Suppressor macrophage treated with lipopolysaccharide for 1 hour (primary cell): ENCODE measurements around the gene IL4I1.

Experiments
- DNase-seq, 3 donors: peaks; one replicate each; pipeline ENCODE4 v3.0.0-alpha.2; 2020 to 2022

The IL4I1 gene

DNA sequence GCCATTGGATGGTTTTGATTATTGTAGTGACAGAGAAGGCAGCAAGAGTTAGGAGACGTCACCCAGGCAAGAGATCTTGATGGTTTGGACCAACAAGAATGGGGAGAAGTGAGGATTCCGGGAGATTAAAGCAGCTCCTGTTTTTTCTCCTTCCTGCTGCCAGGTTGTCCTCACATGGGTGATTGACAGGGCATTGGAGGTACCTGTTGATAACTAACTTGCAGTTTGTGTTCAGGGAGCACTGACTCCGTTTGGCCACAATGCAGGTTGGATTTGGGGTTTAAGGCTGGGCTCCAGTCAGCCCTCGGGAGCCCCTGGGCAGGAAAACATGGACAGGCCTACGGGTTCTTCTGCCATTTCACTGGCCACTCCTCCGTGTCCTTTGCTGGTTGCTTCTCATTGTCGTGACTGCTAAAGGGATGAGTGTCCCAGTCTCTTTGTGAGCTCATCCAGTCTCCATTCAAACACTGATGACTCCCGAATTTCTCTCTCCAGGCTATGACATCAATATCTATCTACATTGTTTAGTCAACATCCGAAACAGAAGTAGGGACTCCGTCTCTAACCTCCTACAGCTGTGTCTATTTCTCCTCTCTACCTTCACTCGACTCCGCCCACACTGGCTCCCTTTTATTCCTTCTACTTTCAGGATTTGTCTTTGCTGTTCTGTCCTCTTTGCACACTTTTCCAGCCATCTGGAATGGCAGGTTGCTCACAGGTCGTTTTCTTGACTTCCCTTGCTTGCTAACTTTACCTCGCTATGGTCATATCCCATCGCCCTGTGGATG, 47.1 kb downstream of the IL4I1 start:
- DNase-seq = no peak

GRCh38 chr19:49848938-49849337, 47.7 kb downstream of the IL4I1 start:
- no peak for DNase-seq

DNA sequence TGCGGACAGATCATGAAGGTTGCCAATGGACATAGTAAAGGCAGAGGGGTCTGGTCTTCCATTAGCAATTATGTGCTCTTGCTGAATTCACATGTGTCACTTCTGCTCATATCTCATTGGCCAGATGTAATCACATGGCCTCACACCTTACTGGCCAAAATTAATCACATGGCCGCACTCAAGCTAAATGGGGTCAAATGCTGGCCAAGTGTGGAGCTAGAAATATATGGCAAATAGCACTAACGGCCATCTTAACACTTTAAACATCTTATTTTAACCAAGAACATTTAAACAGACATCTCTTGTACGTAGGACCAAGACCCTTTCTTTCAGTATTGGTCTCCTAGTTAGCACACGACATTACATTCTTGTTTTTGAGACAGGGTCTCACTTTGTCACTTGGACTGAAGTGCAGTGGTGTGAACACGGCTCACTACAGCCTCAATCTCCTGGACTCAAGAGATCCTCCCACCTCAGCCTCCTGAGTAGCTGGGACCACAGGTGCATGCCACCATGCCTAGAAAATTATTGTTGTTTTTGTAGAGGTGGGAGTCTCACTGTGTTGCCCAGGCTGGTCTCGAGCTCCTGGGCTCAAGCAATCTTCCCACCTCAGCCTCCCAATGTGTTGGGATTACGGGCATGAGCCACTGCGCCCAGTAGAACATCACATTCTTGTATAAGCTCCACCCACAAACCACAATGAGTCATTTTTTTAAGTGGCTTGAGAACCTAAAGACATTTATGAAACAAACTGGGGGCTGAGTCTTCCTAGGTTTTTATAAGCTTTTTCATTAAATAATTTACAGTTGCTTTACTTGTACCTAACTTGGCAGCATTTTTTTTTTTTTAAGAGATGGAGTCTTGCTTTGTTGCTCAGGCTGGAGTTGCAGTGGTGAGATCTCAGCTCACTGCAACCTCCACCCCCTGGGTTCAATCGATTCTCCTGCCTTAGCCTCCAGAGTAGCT, 48.7 kb downstream of the IL4I1 start:
- DNase-seq = peak; percentile 75 to 88 (median 88)

GRCh38 chr19:49846408-49846807, 50.3 kb downstream of the IL4I1 start:
- DNase-seq = no peak

DNA sequence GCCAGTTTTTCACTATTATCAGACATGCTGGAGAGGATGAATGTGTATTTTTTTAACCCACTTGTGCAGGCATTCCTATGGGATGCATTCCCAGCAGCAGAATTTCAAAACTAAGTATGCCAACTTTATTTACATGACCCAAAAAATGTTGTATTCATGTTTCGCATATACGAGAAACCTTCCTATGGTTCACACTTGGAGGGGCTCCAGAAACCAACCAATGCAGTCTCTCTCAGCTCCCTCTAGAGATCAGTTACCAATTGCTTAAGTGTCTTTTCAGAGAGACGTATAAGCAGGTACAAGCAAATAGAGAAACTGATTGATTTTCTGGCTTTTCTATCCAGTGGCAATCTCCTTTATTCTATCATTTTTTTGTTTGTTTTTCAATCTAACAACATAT, 51.3 kb downstream of the IL4I1 start:
- DNase-seq = no peak

- DNase-seq = peak in 2 of 3 donors; percentile 22 to 30
Observed at GRCh38 chr19:49844138-49845095, 52.3 kb downstream of the IL4I1 start.

- DNase-seq = no peak
Observed at GRCh38 chr19:49843265-49843664, 53.4 kb downstream of the IL4I1 start.

GRCh38 chr19:49840736-49841249, 55.9 kb downstream of the IL4I1 start:
- no peak for DNase-seq

DNA sequence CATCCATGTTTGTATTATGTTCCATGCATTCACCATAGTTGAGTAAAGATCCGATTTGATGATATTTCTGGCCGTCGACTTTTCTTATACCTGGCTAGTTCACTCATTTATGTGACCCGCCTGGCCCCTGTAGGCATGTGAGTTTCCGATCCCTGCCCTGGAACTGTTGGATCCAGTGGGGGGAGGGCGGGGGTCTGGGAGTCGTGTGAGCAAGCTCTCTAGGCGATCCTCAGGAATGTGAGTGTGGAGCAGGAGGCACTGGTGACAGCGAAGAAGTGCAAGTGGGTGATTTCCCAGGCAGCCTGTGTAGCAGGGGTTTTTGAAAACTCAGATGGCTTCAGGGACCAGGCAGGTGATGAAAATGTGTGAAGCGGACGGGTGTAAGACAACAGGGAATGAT, 56.4 kb downstream of the IL4I1 start:
- DNase-seq = no peak

GRCh38 chr19:49839713-49840112, 57.0 kb downstream of the IL4I1 start:
- no peak for DNase-seq
